Adrenal gland (tissue), 12 donors: ENCODE results near the gene SLC35E2B. TPM values are rescaled to one million over a fixed set of nuclear protein-coding genes. Genes with fewer than 3 reads are reported as not detected.
A peak's percentile ranks its signal among the peaks of the same experiment; 100 is the strongest.

Experiments used
- DNase-seq, 7 donors: peaks; one replicate each; pipeline ENCODE4 v3.0.0-alpha.2; 2019 to 2020
- H3K27ac ChIP-seq, 5 donors: fragments of 200-600 bp; sonication (generic) in 4 of 5; 1 replicate in 3 of 5; 2 replicates in 2 of 5; pipeline versions ENCODE4 v1.5.1 to v1.8.0; 2016 to 2020; ENCODE audit warnings: mild to moderate bottlenecking in 1 of 5
- H3K27me3 ChIP-seq: fragments of 200-600 bp; 2 replicates; pipeline ENCODE4 v1.8.0; 2021
- H3K36me3 ChIP-seq, 2 donors: fragments of 200-600 bp; replicated peaks in 1 of 2; 1 replicate in 1 of 2; 2 replicates in 1 of 2; pipeline versions ENCODE4 v1.5.1 to v1.8.0; 2018 to 2022
- H3K4me1 ChIP-seq, 2 donors: fragments of 200-600 bp; replicated peaks in 1 of 2; 1 replicate in 1 of 2; 2 replicates in 1 of 2; pipeline versions ENCODE4 v1.5.1 to v1.8.0; 2018 to 2021
- H3K4me3 ChIP-seq, 4 donors: fragments of 200-600 bp; sonication (generic) in 3 of 4; one replicate each; pipeline ENCODE4 v1.5.1; 2016 to 2018
- H3K9me3 ChIP-seq, 3 donors: fragments of 200-600 bp; sonication (generic) in 1 of 3; replicated peaks in 1 of 3; 1 replicate in 2 of 3; 2 replicates in 1 of 3; pipeline versions ENCODE4 v1.5.1 to v1.8.0; 2016 to 2021
- CTCF ChIP-seq, 6 experiments: fragments of 450-650 bp in 4 of 6; fragments of 200-600 bp in 2 of 6; sonication (generic) in 1 of 6; IDR thresholded peaks; 1 replicate in 5 of 6; 2 replicates in 1 of 6; pipeline versions ENCODE4 v1.5.1 to v1.8.0; 2016 to 2021; ENCODE audit warnings: antibody characterized with exemption in 6 of 6, mild to moderate bottlenecking in 2 of 6, moderate library complexity in 1 of 6
- POLR2A ChIP-seq, 2 donors: fragments of 450-650 bp; IDR thresholded peaks; one replicate each; pipeline ENCODE4 v1.6.1; 2017; ENCODE audit warnings: antibody characterized with exemption in 2 of 2, mild to moderate bottlenecking in 2 of 2, moderate library complexity in 1 of 2
- WGBS, 4 donors: extraction: QIAGEN DNeasy Blood & Tissue Kit in 2 of 4; methylation state at CpG; one replicate each; pipeline versions ENCODE4 v1.1.5 to v1.1.7; 2013 to 2017; 5-methylcytosine and 5-hydroxymethylcytosine counted together
- intact Hi-C, 2 donors: fragments of 100-400 bp; cut with DNase I; formaldehyde crosslinking; loops; one replicate each; pipeline versions ENCODE4 v1.14.1 to v1.15.0; 2022 to 2023
- polyA plus RNA-seq, 3 donors: library from polyadenylated mRNA; stranded (reverse); fragments of 200-250 nt in 2 of 3; fragments of 350-450 nt in 1 of 3; fragmentation: Illumina TruSeq in 1 of 3; extraction: RNeasy Lipid Tissue Mini Kit (QIAGEN cat#74804) in 1 of 3; gene quantifications; one replicate each; pipeline ENCODE4 v1.2.3, GENCODE V29; 2013 to 2014
- total RNA-seq, 9 donors: library from RNA; depleted of rRNA in 4 of 9; stranded (reverse); fragments of >200 nt in 4 of 9; fragments of 120-200 nt in 1 of 9; fragmentation: NEBNext Ultra II Directional in 1 of 9; extraction: Animal tissue kit (Norgen Biotek cat#: 25700) in 1 of 9; gene quantifications; one replicate each; pipeline versions ENCODE4 v1.1.0 to v1.2.4, GENCODE V29; 2013 to 2023
- donor health status: healthy with polysubstance abuse.
- donor health status: Bipolar disorder and iron deficiency.
- donor health status: DM: yes; HTN: yes; CAD: no.
- donor health status: DM: no; HTN: no; CAD: no.
- donor health status: DM: no; HTN: no; CAD: no.
- donor health status: DM: yes; HTN: yes; CAD: no.

The SLC35E2B gene
- total and polyA plus RNA-seq, 12 donors, result 11.2 to 89.5 (median 48.3) TPM

GRCh38 chr1:1672181-1672965 is 20.2 kb downstream of the SLC35E2B start:
- intact Hi-C loops, result no loop called here
- Histone ChIP-seq H3K36me3 (peaks cover 0 to 42% of the 10 kb centered on the region in 2 donors), H3K4me3 (no peak overlapping the region), H3K27me3 (no peaks in the 10 kb centered on the region), H3K27ac (no peak overlapping the region), H3K9me3 (no peaks in the 10 kb centered on the region), H3K4me1 (no peaks in the 10 kb centered on the region)
- peak in 1 of 7 donors; percentile 12 for DNase-seq
- TF ChIP-seq CTCF (IDR thresholded peaks at IDR 0.05), result no peak
- no peak for TF ChIP-seq POLR2A (IDR thresholded peaks at IDR 0.05)
- 88 to 95% (median 93%) methylated on average over 22 to 25 of the region's 25 CpGs for WGBS, 4 donors

- intact Hi-C loops, result no loop called here
- peak in 1 of 7 donors; percentile 16 for DNase-seq
- no peaks in the 10 kb centered on the region for H3K27me3 ChIP-seq
- H3K27ac ChIP-seq, result no peak overlapping the region
- H3K4me3 ChIP-seq, result no peak overlapping the region
- no peaks in the 10 kb centered on the region for H3K4me1 ChIP-seq
- H3K36me3 ChIP-seq, result peaks cover 0 to 44% of the 10 kb centered on the region in 2 donors
- WGBS, 4 donors, result 84 to 91% (median 88%) methylated on average over 21 to 27 of the region's 27 CpGs
- H3K9me3 ChIP-seq, result no peaks in the 10 kb centered on the region
- TF ChIP-seq POLR2A (IDR thresholded peaks at IDR 0.05), result no peak
- TF ChIP-seq CTCF (IDR thresholded peaks at IDR 0.05), result no peak
Observed at GRCh38 chr1:1671365-1672119, 21.1 kb downstream of the SLC35E2B start.

- H3K36me3 ChIP-seq, result peaks cover 0 to 50% of the 10 kb centered on the region in 2 donors
- no peak overlapping the region for H3K4me3 ChIP-seq
- peak in 1 of 7 donors; percentile 17 for DNase-seq
- no peaks in the 10 kb centered on the region for H3K9me3 ChIP-seq
- no peak for TF ChIP-seq POLR2A (IDR thresholded peaks at IDR 0.05)
- intact Hi-C loops, result no loop called here
- WGBS, 4 donors, result 92 to 94% (median 93%) methylated on average over 19 to 24 of the region's 24 CpGs
- no peaks in the 10 kb centered on the region for H3K27me3 ChIP-seq
- no peak overlapping the region for H3K27ac ChIP-seq
- no peaks in the 10 kb centered on the region for H3K4me1 ChIP-seq
Observed at GRCh38 chr1:1670866-1671265, 21.7 kb downstream of the SLC35E2B start.

- Histone ChIP-seq H3K27ac (no peak overlapping the region), H3K27me3 (no peaks in the 10 kb centered on the region), H3K36me3 (peaks cover 0 to 61% of the 10 kb centered on the region in 2 donors), H3K4me1 (no peaks in the 10 kb centered on the region), H3K4me3 (no peak overlapping the region), H3K9me3 (no peaks in the 10 kb centered on the region)
- 90 to 93% (median 91%) methylated on average over 42 to 43 of the region's 43 CpGs for WGBS, 4 donors
- DNase-seq, result peak in 1 of 7 donors; percentile 17
- no peak for TF ChIP-seq POLR2A (IDR thresholded peaks at IDR 0.05)
- no peak for TF ChIP-seq CTCF (IDR thresholded peaks at IDR 0.05)
- intact Hi-C loops, result no loop called here
Observed at GRCh38 chr1:1669468-1670440, 22.8 kb downstream of the SLC35E2B start.
